Measurements from ENCODE around the gene SIGLEC15.

- no peak for TF ChIP-seq CTCF (conservative IDR thresholded peaks at IDR 0.05 in 1 of 2, IDR thresholded peaks at IDR 0.05 in 1 of 2; ENCODE audit: low read depth in 1 of 2, low read length in 2 of 2)
- no peak for TF ChIP-seq EZH2 (IDR thresholded peaks at IDR 0.05; ENCODE audit: low read length, missing control alignments)
These were observed 48.1 kb upstream of the SIGLEC15 start for GRCh38 chr18:45777393-45777792.
